ENCODE measurements around the gene HSBP1L1.

HSBP1L1 gene

GRCh38 chr18:79964330-79965118, at the start of gene HSBP1L1:
HSBP1L1 (plus strand) TSS chr18:79964643; CDS start chr18:79964736, 93 bp downstream.
- H3K36me3 ChIP-seq (ENCODE audit: control insufficient read depth in 1 of 2, insufficient read depth in 2 of 2, low read length in 2 of 2), result no peaks in the 10 kb centered on the region
- H3K4me3 ChIP-seq (ENCODE audit: low read depth in 1 of 2, low read length in 2 of 2), result peak within 1 kb of the TSS; percentile 69
- peaks cover 6 to 16% of the 10 kb centered on the region in 2 donors for H3K4me1 ChIP-seq (ENCODE audit: control insufficient read depth in 1 of 2, insufficient read depth in 2 of 2, low read length in 2 of 2)
- peak within 1 kb of the TSS; percentile 72 for H3K27ac ChIP-seq (ENCODE audit: low read length)
- H3K9me3 ChIP-seq (ENCODE audit: control insufficient read depth in 1 of 2, low read length in 2 of 2), result no peaks in the 10 kb centered on the region
- H3K27me3 ChIP-seq (ENCODE audit: low read depth, low read length), result peaks cover 4% of the 10 kb centered on the region

GRCh38 chr18:79915161-79916127, 49.0 kb upstream of the HSBP1L1 start:
- Histone ChIP-seq H3K36me3 (ENCODE audit: control insufficient read depth in 1 of 2, insufficient read depth in 2 of 2, low read length in 2 of 2) (peaks cover 5 to 52% of the 10 kb centered on the region in 2 donors), H3K4me1 (ENCODE audit: control insufficient read depth in 1 of 2, insufficient read depth in 2 of 2, low read length in 2 of 2) (no peaks in the 10 kb centered on the region)

DNA sequence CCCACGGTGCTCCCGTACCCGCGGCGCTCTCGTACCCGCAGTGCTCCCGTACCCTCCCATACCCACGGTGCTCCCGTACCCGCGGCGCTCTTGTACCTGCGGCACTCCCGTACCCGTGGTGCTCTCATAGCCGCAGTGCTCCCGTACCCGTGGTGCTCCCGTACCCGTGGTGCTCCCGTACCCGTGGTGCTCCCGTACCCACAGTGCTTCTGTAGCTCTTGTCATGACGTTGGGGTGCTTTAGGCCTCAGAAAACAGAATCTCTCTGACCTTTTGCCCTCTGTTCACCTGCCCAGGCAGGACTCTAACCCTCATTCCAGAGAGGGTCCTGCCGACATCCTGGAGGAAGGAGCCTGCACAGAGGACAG, 48.3 kb upstream of the HSBP1L1 start:
- Histone ChIP-seq H3K27ac (ENCODE audit: low read length) (no peak overlapping the region), H3K27me3 (ENCODE audit: low read depth, low read length) (no peaks in the 10 kb centered on the region), H3K36me3 (ENCODE audit: control insufficient read depth in 1 of 2, insufficient read depth in 2 of 2, low read length in 2 of 2) (peaks cover 5 to 52% of the 10 kb centered on the region in 2 donors), H3K4me3 (ENCODE audit: low read depth in 1 of 2, low read length in 2 of 2) (no peak overlapping the region), H3K9me3 (ENCODE audit: control insufficient read depth in 1 of 2, low read length in 2 of 2) (no peaks in the 10 kb centered on the region), H3K4me1 (ENCODE audit: control insufficient read depth in 1 of 2, insufficient read depth in 2 of 2, low read length in 2 of 2) (no peaks in the 10 kb centered on the region)

More at GRCh38 chr18:79915161-79916127, 49.0 kb upstream of the HSBP1L1 start:
- no peaks in the 10 kb centered on the region for H3K9me3 ChIP-seq (ENCODE audit: control insufficient read depth in 1 of 2, low read length in 2 of 2)
- no peak overlapping the region for H3K27ac ChIP-seq (ENCODE audit: low read length)
- H3K27me3 ChIP-seq (ENCODE audit: low read depth, low read length), result no peaks in the 10 kb centered on the region
- H3K4me3 ChIP-seq (ENCODE audit: low read depth in 1 of 2, low read length in 2 of 2), result no peak overlapping the region

DNA sequence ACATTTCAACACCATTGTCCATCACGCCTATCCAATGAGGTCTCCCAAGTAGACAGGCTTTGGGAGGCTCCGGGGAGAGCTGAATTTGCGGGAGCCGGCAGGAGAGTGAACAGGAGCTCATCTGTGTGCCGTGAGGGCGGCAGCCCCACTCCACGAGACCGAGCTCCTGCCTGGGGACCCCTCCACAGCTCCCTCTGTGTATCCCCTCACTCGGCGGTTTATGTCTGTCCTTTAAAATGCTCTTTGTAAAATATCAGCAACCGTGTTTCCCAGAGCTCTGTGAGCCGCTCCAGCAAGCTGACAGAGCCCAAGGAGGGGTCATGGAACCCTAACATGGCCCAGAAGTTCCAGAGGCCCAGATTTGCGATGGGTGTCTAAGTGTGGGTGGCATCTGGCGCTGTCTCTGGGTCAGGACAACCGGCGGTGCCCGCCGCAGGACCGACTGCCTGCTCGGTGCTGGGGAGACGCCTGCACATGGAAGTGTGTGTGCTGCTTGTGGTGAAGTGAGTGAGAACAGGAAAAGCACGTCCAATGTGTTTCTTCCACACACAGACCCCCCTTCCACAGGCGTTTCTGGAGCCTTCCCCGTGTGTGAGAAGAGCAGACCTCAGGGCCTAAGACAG, 47.8 kb upstream of the HSBP1L1 start:
- Histone ChIP-seq H3K4me1 (ENCODE audit: control insufficient read depth in 1 of 2, insufficient read depth in 2 of 2, low read length in 2 of 2) (no peaks in the 10 kb centered on the region), H3K27ac (ENCODE audit: low read length) (no peak overlapping the region), H3K9me3 (ENCODE audit: control insufficient read depth in 1 of 2, low read length in 2 of 2) (no peaks in the 10 kb centered on the region), H3K4me3 (ENCODE audit: low read depth in 1 of 2, low read length in 2 of 2) (no peak overlapping the region), H3K27me3 (ENCODE audit: low read depth, low read length) (no peaks in the 10 kb centered on the region), H3K36me3 (ENCODE audit: control insufficient read depth in 1 of 2, insufficient read depth in 2 of 2, low read length in 2 of 2) (peaks cover 5 to 52% of the 10 kb centered on the region in 2 donors)

GRCh38 chr18:79917169-79917852, 47.1 kb upstream of the HSBP1L1 start:
- no peaks in the 10 kb centered on the region for H3K4me1 ChIP-seq (ENCODE audit: control insufficient read depth in 1 of 2, insufficient read depth in 2 of 2, low read length in 2 of 2)
- no peaks in the 10 kb centered on the region for H3K9me3 ChIP-seq (ENCODE audit: control insufficient read depth in 1 of 2, low read length in 2 of 2)
- H3K4me3 ChIP-seq (ENCODE audit: low read depth in 1 of 2, low read length in 2 of 2), result no peak overlapping the region
- no peaks in the 10 kb centered on the region for H3K27me3 ChIP-seq (ENCODE audit: low read depth, low read length)
- no peak overlapping the region for H3K27ac ChIP-seq (ENCODE audit: low read length)
- H3K36me3 ChIP-seq (ENCODE audit: control insufficient read depth in 1 of 2, insufficient read depth in 2 of 2, low read length in 2 of 2), result peaks cover 5 to 52% of the 10 kb centered on the region in 2 donors

DNA sequence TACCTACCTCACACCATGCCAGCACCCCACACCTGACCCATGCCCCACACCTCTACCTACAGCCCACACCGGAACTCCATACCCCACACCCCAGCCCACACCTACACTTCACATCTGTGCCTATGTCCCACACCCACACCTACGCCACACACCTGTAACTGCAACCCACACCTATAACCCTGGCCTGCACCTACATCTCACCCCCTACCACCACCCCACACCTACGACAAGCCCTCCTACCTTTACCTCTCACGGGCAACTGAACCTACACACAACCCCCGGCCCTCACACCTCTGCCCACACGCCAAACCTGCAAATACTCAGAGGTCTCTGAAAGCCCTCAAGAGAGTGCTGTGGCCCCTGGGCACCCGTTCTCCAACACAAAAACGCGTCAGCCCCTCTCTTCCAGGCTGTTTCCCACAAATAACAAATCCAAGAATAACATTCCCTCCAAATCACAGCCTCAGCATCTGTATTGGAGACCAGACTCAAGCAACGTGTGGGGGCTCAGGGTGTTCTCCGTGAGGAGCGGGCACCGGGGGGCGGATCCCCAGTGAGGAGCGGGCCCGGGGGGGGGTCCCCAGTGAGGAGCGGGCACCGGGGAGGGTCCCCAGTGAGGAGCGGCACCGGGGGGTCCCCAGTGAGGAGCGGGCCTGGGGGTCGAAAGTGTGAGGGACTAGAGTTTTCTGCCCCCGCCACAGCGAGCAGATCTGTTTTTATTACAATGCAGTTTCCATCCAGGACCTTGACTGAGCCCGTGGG, 46.4 kb upstream of the HSBP1L1 start:
- no peaks in the 10 kb centered on the region for H3K9me3 ChIP-seq (ENCODE audit: control insufficient read depth in 1 of 2, low read length in 2 of 2)
- no peaks in the 10 kb centered on the region for H3K4me1 ChIP-seq (ENCODE audit: control insufficient read depth in 1 of 2, insufficient read depth in 2 of 2, low read length in 2 of 2)
- no peak overlapping the region for H3K4me3 ChIP-seq (ENCODE audit: low read depth in 1 of 2, low read length in 2 of 2)
- peaks cover 5 to 46% of the 10 kb centered on the region in 2 donors for H3K36me3 ChIP-seq (ENCODE audit: control insufficient read depth in 1 of 2, insufficient read depth in 2 of 2, low read length in 2 of 2)
- no peaks in the 10 kb centered on the region for H3K27me3 ChIP-seq (ENCODE audit: low read depth, low read length)
- no peak overlapping the region for H3K27ac ChIP-seq (ENCODE audit: low read length)

DNA sequence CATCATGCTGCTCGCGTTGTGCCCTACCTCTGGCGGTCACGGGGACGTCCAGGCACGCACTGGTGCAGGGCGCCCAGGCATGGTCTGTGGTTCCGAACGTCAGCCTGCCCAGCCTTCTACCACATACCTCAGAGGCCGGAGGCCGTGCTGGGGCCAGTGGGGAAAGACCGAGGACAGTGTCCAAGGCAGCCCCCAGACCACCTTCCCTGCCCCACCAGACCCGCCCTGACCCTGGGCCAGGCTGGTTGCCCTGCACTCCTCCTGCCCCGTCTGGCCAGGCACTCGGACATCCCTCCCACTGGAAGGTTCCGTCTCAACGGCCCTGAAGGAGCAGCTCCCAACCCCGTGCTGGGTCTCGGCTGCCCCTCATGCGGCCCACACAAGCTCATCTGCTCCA, 45.8 kb upstream of the HSBP1L1 start:
- H3K9me3 ChIP-seq (ENCODE audit: control insufficient read depth in 1 of 2, low read length in 2 of 2), result no peaks in the 10 kb centered on the region
- no peak overlapping the region for H3K27ac ChIP-seq (ENCODE audit: low read length)
- peaks cover 5 to 45% of the 10 kb centered on the region in 2 donors for H3K36me3 ChIP-seq (ENCODE audit: control insufficient read depth in 1 of 2, insufficient read depth in 2 of 2, low read length in 2 of 2)
- no peaks in the 10 kb centered on the region for H3K4me1 ChIP-seq (ENCODE audit: control insufficient read depth in 1 of 2, insufficient read depth in 2 of 2, low read length in 2 of 2)
- H3K4me3 ChIP-seq (ENCODE audit: low read depth in 1 of 2, low read length in 2 of 2), result no peak overlapping the region
- H3K27me3 ChIP-seq (ENCODE audit: low read depth, low read length), result no peaks in the 10 kb centered on the region

- no peaks in the 10 kb centered on the region for H3K27me3 ChIP-seq (ENCODE audit: low read depth, low read length)
- H3K36me3 ChIP-seq (ENCODE audit: control insufficient read depth in 1 of 2, insufficient read depth in 2 of 2, low read length in 2 of 2), result peaks cover 5 to 49% of the 10 kb centered on the region in 2 donors
- H3K4me1 ChIP-seq (ENCODE audit: control insufficient read depth in 1 of 2, insufficient read depth in 2 of 2, low read length in 2 of 2), result peaks cover 0 to under 1% of the 10 kb centered on the region in 2 donors
Measured at GRCh38 chr18:79919089-79919488, 45.4 kb upstream of the HSBP1L1 start.

GRCh38 chr18:79921984-79922965, 42.2 kb upstream of the HSBP1L1 start:
- H3K27ac ChIP-seq (ENCODE audit: low read length), result no peak overlapping the region
- H3K27me3 ChIP-seq (ENCODE audit: low read depth, low read length), result no peaks in the 10 kb centered on the region
- no peak overlapping the region for H3K4me3 ChIP-seq (ENCODE audit: low read depth in 1 of 2, low read length in 2 of 2)
- no peaks in the 10 kb centered on the region for H3K9me3 ChIP-seq (ENCODE audit: control insufficient read depth in 1 of 2, low read length in 2 of 2)
- H3K36me3 ChIP-seq (ENCODE audit: control insufficient read depth in 1 of 2, insufficient read depth in 2 of 2, low read length in 2 of 2), result peaks cover 5 to 39% of the 10 kb centered on the region in 2 donors
- peaks cover 0 to 13% of the 10 kb centered on the region in 2 donors for H3K4me1 ChIP-seq (ENCODE audit: control insufficient read depth in 1 of 2, insufficient read depth in 2 of 2, low read length in 2 of 2)

More at GRCh38 chr18:79919089-79919488, 45.4 kb upstream of the HSBP1L1 start:
- no peak overlapping the region for H3K27ac ChIP-seq (ENCODE audit: low read length)
- H3K9me3 ChIP-seq (ENCODE audit: control insufficient read depth in 1 of 2, low read length in 2 of 2), result no peaks in the 10 kb centered on the region
- no peak overlapping the region for H3K4me3 ChIP-seq (ENCODE audit: low read depth in 1 of 2, low read length in 2 of 2)
